ENCODE measurements around the gene ZFP3.
"Not testable (repeated sequence)": the region's sequence is repeated elsewhere in the genome, so short reads cannot be mapped to it uniquely, and the experiment has no call there.

Gene ZFP3

DNA sequence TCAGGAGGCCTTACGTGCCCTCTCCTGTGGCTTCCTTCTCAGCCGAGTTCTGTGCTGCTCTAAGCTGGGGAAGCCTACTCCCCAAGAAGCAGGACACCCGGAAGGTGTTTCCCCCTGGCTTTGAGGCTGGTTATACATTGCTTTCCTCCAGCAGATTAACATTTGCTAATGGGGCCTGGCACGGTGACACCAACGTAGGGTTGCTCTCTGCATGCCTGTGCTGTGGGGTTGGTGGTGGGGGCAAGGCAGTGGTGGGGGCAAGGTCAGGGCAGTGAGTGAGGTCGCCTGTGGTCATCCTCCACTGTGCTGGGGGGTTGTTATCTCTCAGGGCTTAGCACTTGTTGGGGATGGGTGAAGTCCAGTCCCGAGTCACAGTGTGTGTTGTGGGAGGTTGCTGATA is 41.8 kb downstream of the ZFP3 start:
- Histone ChIP-seq H3K36me3 (replicated peaks; ENCODE audit: insufficient read depth, low read length) (no peaks in the 10 kb centered on the region), H4K20me1 (ENCODE audit: insufficient read depth, low read length) (no peaks in the 10 kb centered on the region), H3F3A (ENCODE audit: insufficient read depth, low read length) (no peaks in the 10 kb centered on the region), H3K9me2 (replicated peaks; ENCODE audit: insufficient read depth, low read length) (no peaks in the 10 kb centered on the region), H3K27ac (ENCODE audit: low read length) (no peak overlapping the region), H3K4me3 (ENCODE audit: low read length) (no peak overlapping the region), H3K79me2 (ENCODE audit: low read length) (no peaks in the 10 kb centered on the region), H3K27me3 (replicated peaks; ENCODE audit: insufficient read depth, low read length) (no peaks in the 10 kb centered on the region; the same call in 1 of the 2 replicates), H3K9ac (ENCODE audit: low read length) (no peak overlapping the region), H3K9me3 (replicated peaks; ENCODE audit: insufficient read depth, low read length) (no peaks in the 10 kb centered on the region), H3K4me2 (ENCODE audit: low read depth, low read length) (no peak overlapping the region), H2AFZ (ENCODE audit: low read length) (no peak overlapping the region), H3K4me1 (ENCODE audit: low read length) (no peaks in the 10 kb centered on the region)
- TF ChIP-seq, protein P1, sequence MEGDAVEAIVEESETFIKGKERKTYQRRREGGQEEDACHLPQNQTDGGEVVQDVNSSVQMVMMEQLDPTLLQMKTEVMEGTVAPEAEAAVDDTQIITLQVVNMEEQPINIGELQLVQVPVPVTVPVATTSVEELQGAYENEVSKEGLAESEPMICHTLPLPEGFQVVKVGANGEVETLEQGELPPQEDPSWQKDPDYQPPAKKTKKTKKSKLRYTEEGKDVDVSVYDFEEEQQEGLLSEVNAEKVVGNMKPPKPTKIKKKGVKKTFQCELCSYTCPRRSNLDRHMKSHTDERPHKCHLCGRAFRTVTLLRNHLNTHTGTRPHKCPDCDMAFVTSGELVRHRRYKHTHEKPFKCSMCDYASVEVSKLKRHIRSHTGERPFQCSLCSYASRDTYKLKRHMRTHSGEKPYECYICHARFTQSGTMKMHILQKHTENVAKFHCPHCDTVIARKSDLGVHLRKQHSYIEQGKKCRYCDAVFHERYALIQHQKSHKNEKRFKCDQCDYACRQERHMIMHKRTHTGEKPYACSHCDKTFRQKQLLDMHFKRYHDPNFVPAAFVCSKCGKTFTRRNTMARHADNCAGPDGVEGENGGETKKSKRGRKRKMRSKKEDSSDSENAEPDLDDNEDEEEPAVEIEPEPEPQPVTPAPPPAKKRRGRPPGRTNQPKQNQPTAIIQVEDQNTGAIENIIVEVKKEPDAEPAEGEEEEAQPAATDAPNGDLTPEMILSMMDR (IDR thresholded peaks at IDR 0.05; ENCODE audit: low read length): no peak
- no peak for TF ChIP-seq EZH2 (optimal IDR thresholded peaks at IDR 0.05; ENCODE audit: low read depth, low read length)
- no peak for TF ChIP-seq EZH2phosphoT487 (IDR thresholded peaks at IDR 0.05; ENCODE audit: low read length)
- no peak for DNase-seq

DNA sequence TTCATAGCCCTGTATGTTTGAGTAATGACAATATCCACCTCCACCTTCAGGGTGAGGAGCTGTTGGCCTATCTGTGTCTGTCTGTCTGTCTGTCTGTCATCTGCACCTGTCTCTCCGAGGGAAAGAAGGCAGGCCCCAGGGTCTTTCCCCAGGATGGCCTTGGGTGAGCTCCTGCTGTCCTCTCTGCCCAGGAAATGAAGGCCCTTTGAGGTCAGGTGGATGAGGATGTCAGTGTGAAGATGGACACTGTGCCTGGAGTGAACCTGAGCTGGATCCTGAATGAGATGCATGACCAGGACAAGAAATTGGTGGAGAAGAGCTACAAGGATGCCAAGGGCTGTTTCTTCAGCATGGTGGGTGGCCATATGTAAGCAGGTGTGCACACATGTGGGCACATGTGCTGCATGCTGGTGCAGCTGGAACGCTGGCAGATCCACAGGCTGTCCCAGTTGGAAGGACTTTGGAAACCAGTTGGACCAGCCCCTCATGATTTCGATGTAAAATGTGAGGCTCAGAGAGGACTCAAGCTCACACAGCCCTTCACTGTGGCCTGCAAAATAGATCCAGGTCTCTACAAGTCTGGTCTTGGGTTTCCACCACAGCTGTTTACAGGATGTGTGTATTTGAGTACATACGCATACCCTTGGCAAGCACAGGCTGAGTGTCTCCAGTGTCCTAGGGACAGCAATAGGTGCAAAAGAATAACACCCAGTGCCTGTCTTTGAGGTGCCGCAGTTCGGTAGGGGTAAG is 42.3 kb downstream of the ZFP3 start:
- not testable (repeated sequence) for H3K79me2 ChIP-seq (ENCODE audit: low read length); H3K36me3 ChIP-seq (replicated peaks; ENCODE audit: insufficient read depth, low read length); H3F3A ChIP-seq (ENCODE audit: insufficient read depth, low read length); H3K4me3 ChIP-seq (ENCODE audit: low read length); DNase-seq; H3K27me3 ChIP-seq (replicated peaks; ENCODE audit: insufficient read depth, low read length); H3K9ac ChIP-seq (ENCODE audit: low read length); H3K27ac ChIP-seq (ENCODE audit: low read length); H3K9me3 ChIP-seq (replicated peaks; ENCODE audit: insufficient read depth, low read length); H3K4me1 ChIP-seq (ENCODE audit: low read length); H3K9me2 ChIP-seq (replicated peaks; ENCODE audit: insufficient read depth, low read length); H4K20me1 ChIP-seq (ENCODE audit: insufficient read depth, low read length); H2AFZ ChIP-seq (ENCODE audit: low read length); H3K4me2 ChIP-seq (ENCODE audit: low read depth, low read length)

DNA sequence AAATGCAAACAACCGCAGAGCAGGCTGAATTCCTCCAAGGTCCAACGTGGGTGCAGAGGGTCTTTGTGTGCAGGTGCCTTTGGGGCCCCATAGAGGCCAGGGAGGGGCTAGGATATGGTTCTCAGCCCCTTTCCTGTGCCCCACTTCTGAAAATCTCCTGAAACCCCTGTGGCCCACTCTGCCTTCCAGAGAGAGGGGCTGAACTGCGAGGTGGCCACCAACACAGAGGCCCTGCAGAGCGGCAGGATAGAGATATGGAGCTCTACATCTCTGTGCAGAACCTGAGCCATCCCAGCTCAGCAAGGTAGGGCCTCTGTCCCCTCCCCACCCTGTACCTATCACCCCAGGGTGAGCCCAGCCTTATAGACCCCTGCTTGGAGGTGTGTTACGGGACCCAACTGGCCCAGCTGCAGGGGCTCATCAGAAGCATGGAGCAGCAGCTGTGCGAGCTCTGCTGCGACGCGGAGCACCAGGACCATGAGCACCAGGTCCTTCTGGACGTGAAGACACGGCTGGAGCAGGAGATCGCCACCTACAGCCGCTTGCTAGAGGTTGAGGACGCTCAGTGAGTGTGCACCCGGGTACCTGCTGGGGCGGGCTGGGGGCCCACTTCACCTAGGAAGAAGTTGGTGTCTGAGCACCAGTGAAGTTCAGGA is 43.0 kb downstream of the ZFP3 start:
- no peaks in the 10 kb centered on the region for H3F3A ChIP-seq (ENCODE audit: insufficient read depth, low read length)
- no peaks in the 10 kb centered on the region for H3K9me3 ChIP-seq (replicated peaks; ENCODE audit: insufficient read depth, low read length)
- no peak overlapping the region for H3K9ac ChIP-seq (ENCODE audit: low read length)
- H3K4me2 ChIP-seq (ENCODE audit: low read depth, low read length): no peak overlapping the region
- no peak overlapping the region for H2AFZ ChIP-seq (ENCODE audit: low read length)
- H3K4me1 ChIP-seq (ENCODE audit: low read length): no peaks in the 10 kb centered on the region
- DNase-seq: no peak
- no peak for TF ChIP-seq EZH2 (optimal IDR thresholded peaks at IDR 0.05; ENCODE audit: low read depth, low read length)
- TF ChIP-seq EZH2phosphoT487 (IDR thresholded peaks at IDR 0.05; ENCODE audit: low read length): no peak
- no peaks in the 10 kb centered on the region for H3K36me3 ChIP-seq (replicated peaks; ENCODE audit: insufficient read depth, low read length)
- H3K9me2 ChIP-seq (replicated peaks; ENCODE audit: insufficient read depth, low read length): no peaks in the 10 kb centered on the region
- H3K4me3 ChIP-seq (ENCODE audit: low read length): no peak overlapping the region
- H3K79me2 ChIP-seq (ENCODE audit: low read length): no peaks in the 10 kb centered on the region
- no peaks in the 10 kb centered on the region for H4K20me1 ChIP-seq (ENCODE audit: insufficient read depth, low read length)
- no peaks in the 10 kb centered on the region; the same call in 1 of the 2 replicates for H3K27me3 ChIP-seq (replicated peaks; ENCODE audit: insufficient read depth, low read length)
- no peak overlapping the region for H3K27ac ChIP-seq (ENCODE audit: low read length)

DNA sequence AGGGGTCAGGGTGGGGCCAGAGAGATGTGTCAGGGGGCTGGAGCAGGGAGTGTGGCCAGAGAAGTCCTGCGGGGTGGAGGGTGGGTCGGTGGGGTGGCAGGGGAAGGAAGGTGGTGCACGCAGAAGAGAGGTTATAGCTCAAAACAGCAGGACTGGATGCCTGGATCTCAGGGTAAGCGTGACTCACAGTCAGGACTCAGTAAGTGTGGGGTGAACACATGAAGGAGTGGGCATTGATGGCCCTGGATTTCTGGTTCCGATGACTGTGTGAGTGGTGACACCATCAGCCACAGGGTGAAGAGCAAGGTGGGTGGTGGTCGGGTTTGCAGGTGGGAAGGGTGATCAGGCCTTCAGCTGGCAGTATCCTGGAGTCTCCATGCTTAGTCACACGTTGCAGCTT is 43.8 kb downstream of the ZFP3 start:
- not testable (repeated sequence) for DNase-seq; H3K27me3 ChIP-seq (replicated peaks; ENCODE audit: insufficient read depth, low read length); H3K4me3 ChIP-seq (ENCODE audit: low read length); H4K20me1 ChIP-seq (ENCODE audit: insufficient read depth, low read length); H2AFZ ChIP-seq (ENCODE audit: low read length); H3K4me1 ChIP-seq (ENCODE audit: low read length); H3K27ac ChIP-seq (ENCODE audit: low read length); H3F3A ChIP-seq (ENCODE audit: insufficient read depth, low read length); H3K9me2 ChIP-seq (replicated peaks; ENCODE audit: insufficient read depth, low read length); H3K4me2 ChIP-seq (ENCODE audit: low read depth, low read length); H3K79me2 ChIP-seq (ENCODE audit: low read length); H3K9me3 ChIP-seq (replicated peaks; ENCODE audit: insufficient read depth, low read length); H3K9ac ChIP-seq (ENCODE audit: low read length); H3K36me3 ChIP-seq (replicated peaks; ENCODE audit: insufficient read depth, low read length)
